CD4-positive, alpha-beta T cell treated with Interleukin-17A for 4 hours (primary cell): ENCODE data around the gene CRKL.
A peak's percentile ranks its signal among the peaks of the same experiment; 100 is the strongest.
"Not testable (repeated sequence)": the region's sequence is repeated elsewhere in the genome, so short reads cannot be mapped to it uniquely, and the experiment has no call there.

Experiments
- DNase-seq: peaks from one replicate; pipeline ENCODE4 v3.0.0-alpha.2; 2020; ENCODE audit warnings: mixed read lengths

CRKL gene

GRCh38 chr22:20901093-20902033, 15.8 kb upstream of the CRKL start:
- DNase-seq, result not testable (repeated sequence)

GRCh38 chr22:20903093-20903492, 14.1 kb upstream of the CRKL start:
- no peak for DNase-seq

GRCh38 chr22:20904008-20904979, 12.9 kb upstream of the CRKL start:
- no peak for DNase-seq

GRCh38 chr22:20904980-20905355, 12.2 kb upstream of the CRKL start:
- DNase-seq, result no peak

GRCh38 chr22:20905415-20906386, 11.5 kb upstream of the CRKL start:
- no peak for DNase-seq

- no peak for DNase-seq
Observed at GRCh38 chr22:20906387-20906767, 10.8 kb upstream of the CRKL start.

GRCh38 chr22:20908717-20909116, 8.5 kb upstream of the CRKL start:
- DNase-seq, result not testable (repeated sequence)

GRCh38 chr22:20909543-20910303, 7.5 kb upstream of the CRKL start:
- no peak for DNase-seq

GRCh38 chr22:20912494-20912893, 4.7 kb upstream of the CRKL start:
- no peak for DNase-seq

GRCh38 chr22:20918663-20919218, 1.5 kb downstream of the CRKL start:
- DNase-seq, result peak; percentile 18

- no peak for DNase-seq
Observed at GRCh38 chr22:20919718-20920117, 2.5 kb downstream of the CRKL start.

GRCh38 chr22:20920881-20921203, 3.6 kb downstream of the CRKL start:
- DNase-seq, result no peak

- no peak for DNase-seq
Observed at GRCh38 chr22:20922141-20922751, 5.0 kb downstream of the CRKL start.

- no peak for DNase-seq
Observed at GRCh38 chr22:20926243-20926642, 9.0 kb downstream of the CRKL start.

- DNase-seq, result no peak
Observed at GRCh38 chr22:20927940-20928572, 10.8 kb downstream of the CRKL start.

- no peak for DNase-seq
Observed at GRCh38 chr22:20928573-20928967, 11.4 kb downstream of the CRKL start.

GRCh38 chr22:20930004-20930403, 12.8 kb downstream of the CRKL start:
- no peak for DNase-seq

- not testable (repeated sequence) for DNase-seq
Observed at GRCh38 chr22:20930435-20930834, 13.2 kb downstream of the CRKL start.

- no peak for DNase-seq
Observed at GRCh38 chr22:20931126-20931654, 14.0 kb downstream of the CRKL start.

GRCh38 chr22:20933910-20934309, 16.7 kb downstream of the CRKL start:
- DNase-seq, result no peak
